Stromal cell of bone marrow (primary cell): Measurements from ENCODE around the gene TAF9.
"Not testable (repeated sequence)": the region's sequence is repeated elsewhere in the genome, so short reads cannot be mapped to it uniquely, and the experiment has no call there.

Experiments
- DNase-seq: peaks from one replicate; pipeline ENCODE4 v3.0.0-alpha.2; 2012; ENCODE audit warnings: low read depth

Gene TAF9

GRCh38 chr5:69335341-69335935, 33.9 kb downstream of the TAF9 start:
- no peak for DNase-seq

GRCh38 chr5:69334793-69335268, 34.5 kb downstream of the TAF9 start:
- peak; percentile 63 for DNase-seq

GRCh38 chr5:69333668-69334315, 35.5 kb downstream of the TAF9 start:
- not testable (repeated sequence) for DNase-seq

- no peak for DNase-seq
Measured at GRCh38 chr5:69331528-69332445, 37.5 kb downstream of the TAF9 start.

- DNase-seq: no peak
Measured at GRCh38 chr5:69329905-69330489, 39.3 kb downstream of the TAF9 start.

GRCh38 chr5:69326365-69326764, 43.0 kb downstream of the TAF9 start:
- no peak for DNase-seq

- no peak for DNase-seq
Measured at GRCh38 chr5:69317391-69317790, 51.9 kb downstream of the TAF9 start.

- no peak for DNase-seq
Measured at GRCh38 chr5:69315972-69316371, 53.3 kb downstream of the TAF9 start.
